Stomach (tissue), 4 donors: Measurements from ENCODE around the gene PPP6C.

Experiments used
- CTCF ChIP-seq, 7 experiments: fragments of 450-650 bp in 4 of 7; fragments of 200-600 bp in 3 of 7; sonication (generic) in 3 of 7; IDR thresholded peaks; one replicate each; pipeline ENCODE4 v1.5.1; 2016 to 2019; ENCODE audit warnings: antibody characterized with exemption in 7 of 7, control low read depth in 2 of 7, mild to moderate bottlenecking in 1 of 7
- POLR2A ChIP-seq, 4 donors: fragments of 450-650 bp; IDR thresholded peaks; one replicate each; pipeline ENCODE4 v1.6.1; 2016; ENCODE audit warnings: antibody characterized with exemption in 4 of 4, control low read depth in 2 of 4, mild to moderate bottlenecking in 1 of 4, moderate library complexity in 1 of 4
- POLR2AphosphoS5 ChIP-seq, 3 donors: sonication (generic); formaldehyde crosslinking; IDR thresholded peaks; one replicate each; pipeline ENCODE4 v1.6.1; 2016; ENCODE audit warnings: antibody characterized with exemption in 3 of 3

GRCh38 chr9:125133403-125134329 lies 55.9 kb downstream of the PPP6C start:
- no peak for TF ChIP-seq POLR2A (IDR thresholded peaks at IDR 0.05)
- TF ChIP-seq CTCF (IDR thresholded peaks at IDR 0.05), result no peak
- no peak for TF ChIP-seq POLR2AphosphoS5 (IDR thresholded peaks at IDR 0.05)
